Body of pancreas (tissue), 4 donors: Measurements from ENCODE around the gene CASZ1. TPM values are rescaled to one million over a fixed set of nuclear protein-coding genes. Genes with fewer than 3 reads are reported as not detected.

Source experiments
- ATAC-seq: fragments of 150-250 bp; one replicate; pipeline ENCODE4 v1.9.1; 2016
- DNase-seq, 4 donors: peaks; one replicate each; pipeline ENCODE4 v3.0.0-alpha.2; 2019
- H3K27ac ChIP-seq, 4 donors: fragments of 200-600 bp; sonication (generic); 1 replicate in 3 of 4; 2 replicates in 1 of 4; pipeline versions ENCODE4 v1.5.1 to v1.6.1; 2016 to 2019; ENCODE audit warnings: mild to moderate bottlenecking in 1 of 4, mixed read lengths in 1 of 4, moderate library complexity in 1 of 4
- H3K27me3 ChIP-seq, 2 donors: fragments of 200-600 bp; sonication (generic); one replicate each; pipeline ENCODE4 v1.6.0; 2016; ENCODE audit warnings: mild to moderate bottlenecking in 1 of 2
- H3K36me3 ChIP-seq, 2 donors: fragments of 200-600 bp; sonication (generic); replicated peaks in 1 of 2; 2 replicates each; pipeline ENCODE4 v1.5.1; 2016; ENCODE audit warnings: low read depth in 2 of 2; ENCODE audit not compliant: insufficient read depth in 1 of 2
- H3K4me1 ChIP-seq: fragments of 200-600 bp; sonication (generic); one replicate; pipeline ENCODE4 v1.6.0; 2016
- H3K4me3 ChIP-seq, 2 donors: fragments of 200-600 bp; sonication (generic); 1 replicate in 1 of 2; 2 replicates in 1 of 2; pipeline ENCODE4 v1.5.1; 2016 to 2019
- H3K9me3 ChIP-seq, 3 donors: fragments of 200-600 bp; sonication (generic); 1 replicate in 2 of 3; 2 replicates in 1 of 3; pipeline ENCODE4 v1.5.1; 2016
- POLR2A ChIP-seq, 3 donors: fragments of 450-650 bp; IDR thresholded peaks; one replicate each; pipeline ENCODE4 v1.6.1; 2016; ENCODE audit warnings: antibody characterized with exemption in 3 of 3, mild to moderate bottlenecking in 2 of 3
- WGBS, 2 donors: methylation state at CpG; one replicate each; pipeline ENCODE4 v1.1.5; 2017; 5-methylcytosine and 5-hydroxymethylcytosine counted together
- intact Hi-C: fragments of 100-400 bp; cut with DNase I; formaldehyde crosslinking; loops from one replicate; pipeline ENCODE4 v1.15.1; 2023
- total RNA-seq, 2 donors: library from RNA; depleted of rRNA; stranded (reverse); fragments of >200 nt; gene quantifications; one replicate each; pipeline ENCODE4 v1.1.0, GENCODE V29; 2016
- TF ChIP-seq, protein P1 (sequence below), 7 experiments: fragments of 450-650 bp in 4 of 7; fragments of 200-600 bp in 3 of 7; sonication (generic) in 3 of 7; IDR thresholded peaks; one replicate each; pipeline ENCODE4 v1.5.1; 2016 to 2019; ENCODE audit warnings: antibody characterized with exemption in 7 of 7

Gene CASZ1
- total RNA-seq, 2 donors from 2014 or later, result 9.3 to 14.2 TPM

GRCh38 chr1:10630661-10631120 is 165.8 kb downstream of the CASZ1 start:
- H3K27ac ChIP-seq, result no peak overlapping the region
- no peaks in the 10 kb centered on the region for H3K27me3 ChIP-seq
- ATAC-seq (no peak), DNase-seq (peak in 1 of 4 donors; percentile 6)
- TF ChIP-seq, protein P1, sequence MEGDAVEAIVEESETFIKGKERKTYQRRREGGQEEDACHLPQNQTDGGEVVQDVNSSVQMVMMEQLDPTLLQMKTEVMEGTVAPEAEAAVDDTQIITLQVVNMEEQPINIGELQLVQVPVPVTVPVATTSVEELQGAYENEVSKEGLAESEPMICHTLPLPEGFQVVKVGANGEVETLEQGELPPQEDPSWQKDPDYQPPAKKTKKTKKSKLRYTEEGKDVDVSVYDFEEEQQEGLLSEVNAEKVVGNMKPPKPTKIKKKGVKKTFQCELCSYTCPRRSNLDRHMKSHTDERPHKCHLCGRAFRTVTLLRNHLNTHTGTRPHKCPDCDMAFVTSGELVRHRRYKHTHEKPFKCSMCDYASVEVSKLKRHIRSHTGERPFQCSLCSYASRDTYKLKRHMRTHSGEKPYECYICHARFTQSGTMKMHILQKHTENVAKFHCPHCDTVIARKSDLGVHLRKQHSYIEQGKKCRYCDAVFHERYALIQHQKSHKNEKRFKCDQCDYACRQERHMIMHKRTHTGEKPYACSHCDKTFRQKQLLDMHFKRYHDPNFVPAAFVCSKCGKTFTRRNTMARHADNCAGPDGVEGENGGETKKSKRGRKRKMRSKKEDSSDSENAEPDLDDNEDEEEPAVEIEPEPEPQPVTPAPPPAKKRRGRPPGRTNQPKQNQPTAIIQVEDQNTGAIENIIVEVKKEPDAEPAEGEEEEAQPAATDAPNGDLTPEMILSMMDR (IDR thresholded peaks at IDR 0.05), result no peak
- TF ChIP-seq POLR2A (IDR thresholded peaks at IDR 0.05), result no peak
- H3K4me3 ChIP-seq, result no peak overlapping the region
- peaks cover 31% of the 10 kb centered on the region for H3K4me1 ChIP-seq
- intact Hi-C loops, result no loop called here
- H3K36me3 ChIP-seq, result peaks cover 0 to 2% of the 10 kb centered on the region in 2 donors
- no peaks in the 10 kb centered on the region for H3K9me3 ChIP-seq
- WGBS, 2 donors, result 92 to 94% methylated on average over 11 to 13 of the region's 13 CpGs

- no peak overlapping the region for H3K27ac ChIP-seq
- DNase-seq (no peak), ATAC-seq (no peak)
- intact Hi-C loops, result no loop called here
- H3K9me3 ChIP-seq, result no peaks in the 10 kb centered on the region
- H3K27me3 ChIP-seq, result no peaks in the 10 kb centered on the region
- H3K4me3 ChIP-seq, result no peak overlapping the region
- H3K36me3 ChIP-seq, result peaks cover 0 to 2% of the 10 kb centered on the region in 2 donors
- no peak for TF ChIP-seq POLR2A (IDR thresholded peaks at IDR 0.05)
- TF ChIP-seq, protein P1 (IDR thresholded peaks at IDR 0.05), result no peak
- peaks cover 31% of the 10 kb centered on the region for H3K4me1 ChIP-seq
- 95 to 96% methylated on average over 32 to 36 of the region's 36 CpGs for WGBS, 2 donors
These were observed 166.5 kb downstream of the CASZ1 start for GRCh38 chr1:10629816-10630571.

DNA sequence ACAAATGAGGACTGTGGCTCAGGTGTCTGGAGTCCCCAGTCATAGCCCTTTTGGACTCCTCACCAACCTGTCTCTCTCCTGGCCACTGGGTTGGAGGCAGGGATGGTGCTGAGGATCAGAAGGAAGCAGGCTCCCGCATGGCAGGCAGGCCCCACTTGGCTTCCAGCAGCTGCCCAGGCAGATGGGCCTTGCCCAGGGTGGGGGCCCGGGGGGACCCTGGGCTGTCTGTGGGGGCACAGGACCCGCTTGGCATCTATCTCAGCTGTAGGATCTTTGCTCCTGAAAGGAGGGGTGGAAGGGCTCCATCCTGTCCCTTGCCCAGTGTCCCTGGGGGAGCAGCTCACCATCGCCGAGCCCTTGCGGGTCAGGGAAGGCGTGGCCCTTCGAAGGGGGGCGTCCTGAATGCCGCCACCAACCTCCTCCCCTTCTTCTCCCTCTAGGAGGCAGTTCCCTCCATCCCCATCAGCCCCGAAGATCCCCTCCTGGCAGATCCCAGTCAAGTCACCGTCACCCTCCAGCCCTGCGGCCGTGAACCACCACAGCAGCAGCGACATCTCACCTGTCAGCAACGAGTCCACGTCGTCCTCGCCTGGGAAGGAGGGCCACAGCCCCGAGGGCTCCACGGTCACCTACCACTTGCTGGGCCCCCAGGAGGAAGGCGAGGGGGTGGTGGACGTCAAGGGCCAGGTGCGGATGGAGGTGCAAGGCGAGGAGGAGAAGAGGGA is 167.2 kb downstream of the CASZ1 start:
- Histone ChIP-seq H3K27me3 (no peaks in the 10 kb centered on the region), H3K27ac (peak overlapping the region in 2 of 4 donors; percentile 31 to 52), H3K9me3 (no peaks in the 10 kb centered on the region), H3K4me1 (peaks cover 31% of the 10 kb centered on the region), H3K4me3 (no peak overlapping the region), H3K36me3 (peaks cover 0 to 2% of the 10 kb centered on the region in 2 donors)
- 88 to 89% methylated on average over 19 to 23 of the region's 25 CpGs for WGBS, 2 donors
- no peak for ATAC-seq
- no peak for DNase-seq
- intact Hi-C loops, result no loop called here
- TF ChIP-seq, protein P1 (IDR thresholded peaks at IDR 0.05), result no peak
- TF ChIP-seq POLR2A (IDR thresholded peaks at IDR 0.05), result no peak

- peak; percentile 52 to 84 (median 74) for DNase-seq
- WGBS, 2 donors, result 27 to 31% methylated on average over 7 of the region's 7 CpGs
- intact Hi-C loops, result no loop called here
- no peaks in the 10 kb centered on the region for H3K27me3 ChIP-seq
- ATAC-seq, result peak; percentile 60
- peaks cover 31% of the 10 kb centered on the region for H3K4me1 ChIP-seq
- H3K36me3 ChIP-seq, result peaks cover 0 to 2% of the 10 kb centered on the region in 2 donors
- no peak for TF ChIP-seq POLR2A (IDR thresholded peaks at IDR 0.05)
- TF ChIP-seq, protein P1 (IDR thresholded peaks at IDR 0.05), result no peak
- peak overlapping the region in 2 of 4 donors; percentile 31 to 52 for H3K27ac ChIP-seq
- H3K9me3 ChIP-seq, result no peaks in the 10 kb centered on the region
- H3K4me3 ChIP-seq, result no peak overlapping the region
These were observed 167.8 kb downstream of the CASZ1 start for GRCh38 chr1:10628685-10629084.
